K562 (cell line): ENCODE results near the gene ATP6V0D1. TPM values are rescaled to one million over a fixed set of nuclear protein-coding genes. Genes with fewer than 3 reads are reported as not detected.

Source experiments
- CBX2 ChIP-seq: fragments of 200-600 bp; sonication (generic); IDR thresholded peaks from one replicate; pipeline ENCODE4 v1.6.1; 2012; ENCODE audit warnings: mild to moderate bottlenecking, low read length, inconsistent platforms; ENCODE audit not compliant: insufficient read depth, poor library complexity, severe bottlenecking
- CHD4 ChIP-seq: fragments of 200-600 bp; sonication (generic); IDR thresholded peaks from 3 replicates; pipeline ENCODE4 v1.6.1; 2012; ENCODE audit warnings: low read depth, mild to moderate bottlenecking, mixed read lengths, low read length, inconsistent platforms; ENCODE audit not compliant: insufficient read depth, insufficient replicate concordance, poor library complexity, severe bottlenecking
- CTCFL ChIP-seq: IDR thresholded peaks from 2 replicates; pipeline ENCODE4 v1.6.1; 2011; ENCODE audit warnings: borderline replicate concordance, low read depth, mild to moderate bottlenecking, moderate library complexity, low read length; ENCODE audit not compliant: insufficient read depth, poor library complexity, severe bottlenecking
- ELK3 ChIP-seq: fragments of 450-650 bp; formaldehyde crosslinking; IDR thresholded peaks from 2 replicates; pipeline ENCODE4 v1.4.0; 2020; ENCODE audit warnings: mild to moderate bottlenecking
- ESRRA ChIP-seq: fragments of 450-650 bp; IDR thresholded peaks from 2 replicates; pipeline ENCODE4 v1.6.1; 2014; ENCODE audit warnings: low read depth, mild to moderate bottlenecking, moderate library complexity, borderline replicate concordance
- HMGN3 ChIP-seq: IDR thresholded peaks from 2 replicates; pipeline ENCODE4 v1.6.1; 2011; ENCODE audit warnings: borderline replicate concordance, low read depth, mild to moderate bottlenecking, mixed read lengths, low read length; ENCODE audit not compliant: insufficient read length; ENCODE audit errors: extremely low read depth
- LARP7 ChIP-seq: fragments of 450-650 bp; IDR thresholded peaks from 2 replicates; pipeline ENCODE4 v1.6.1; 2016
- MAZ ChIP-seq, 2 experiments: fragments of 450-650 bp in 1 of 2; sonication (generic) in 1 of 2; formaldehyde crosslinking; IDR thresholded peaks in 1 of 2; conservative IDR thresholded peaks in 1 of 2; 2 replicates each; pipeline versions ENCODE4 v1.4.0 to v1.5.0; 2020; ENCODE audit warnings: mild to moderate bottlenecking in 1 of 2, missing genetic modification reagents in 1 of 2
- MEIS2 ChIP-seq: fragments of 450-650 bp; IDR thresholded peaks from 2 replicates; pipeline ENCODE4 v1.6.1; 2014; ENCODE audit warnings: mild to moderate bottlenecking; ENCODE audit not compliant: partially characterized antibody
- MXI1 ChIP-seq: IDR thresholded peaks from 2 replicates; pipeline ENCODE4 v1.6.1; 2011; ENCODE audit warnings: low read depth, mild to moderate bottlenecking, improper control_type of control experiment, low read length
- NFE2L1 ChIP-seq: fragments of 450-650 bp; IDR thresholded peaks from 2 replicates; pipeline ENCODE4 v1.6.1; 2016; ENCODE audit warnings: missing genetic modification characterization, low read depth, mild to moderate bottlenecking, missing compliant biosample characterization, moderate library complexity, borderline replicate concordance
- NRF1 ChIP-seq, 2 experiments: fragments of 450-650 bp; IDR thresholded peaks in 1 of 2; conservative IDR thresholded peaks in 1 of 2; 2 replicates each; pipeline ENCODE4 v1.6.1; 2014; ENCODE audit warnings: mild to moderate bottlenecking in 2 of 2
- SIN3B ChIP-seq: fragments of 450-650 bp; IDR thresholded peaks from 2 replicates; pipeline ENCODE4 v1.6.1; 2017; ENCODE audit warnings: low read depth, mild to moderate bottlenecking, moderate library complexity
- UBTF ChIP-seq, 2 experiments: IDR thresholded peaks; 2 replicates each; pipeline ENCODE4 v1.6.1; 2012; ENCODE audit warnings: improper control_type of control experiment in 2 of 2, low read depth in 2 of 2, low read length in 2 of 2, borderline replicate concordance in 1 of 2
- ZNF263 ChIP-seq: sonication (generic); formaldehyde crosslinking; IDR thresholded peaks from 2 replicates; pipeline ENCODE4 v1.8.0; 2022; ENCODE audit warnings: mild to moderate bottlenecking, missing genetic modification reagents, borderline replicate concordance
- polyA plus RNA-seq, 8 experiments: library from polyadenylated mRNA; depleted of rRNA in 4 of 8; stranded (reverse) in 5 of 8; unstranded in 3 of 8; fragments of >200 nt; fragmentation: Nextera tagmentation in 2 of 8; fragmentation: Illumina TruSeq in 1 of 8; extraction: Ambion mirVana in 2 of 8; extraction: Trizol in 1 of 8; gene quantifications; 2 replicates each; pipeline versions ENCODE4 v1.2.1 to v1.2.3, GENCODE V29; 2011 to 2014; ENCODE audit warnings: inconsistent platforms in 1 of 8, missing spikeins in 1 of 8
- total RNA-seq, 7 experiments: library from RNA; depleted of rRNA in 6 of 7; stranded (reverse); fragments of >200 nt in 6 of 7; fragmentation: Illumina TruSeq in 2 of 7; extraction: Trizol in 2 of 7; gene quantifications; 2 replicates each; pipeline versions ENCODE4 v1.2.1 to v1.2.3, GENCODE V29; 2011 to 2021; ENCODE audit warnings: low replicate concordance in 1 of 7

Gene ATP6V0D1
- total and polyA plus RNA-seq, 9 of the 15 experiments (the other 6 are each of a cell fraction or from before 2014, with no cell fraction given): 23.2 to 69.7 (median 45.6) TPM

DNA sequence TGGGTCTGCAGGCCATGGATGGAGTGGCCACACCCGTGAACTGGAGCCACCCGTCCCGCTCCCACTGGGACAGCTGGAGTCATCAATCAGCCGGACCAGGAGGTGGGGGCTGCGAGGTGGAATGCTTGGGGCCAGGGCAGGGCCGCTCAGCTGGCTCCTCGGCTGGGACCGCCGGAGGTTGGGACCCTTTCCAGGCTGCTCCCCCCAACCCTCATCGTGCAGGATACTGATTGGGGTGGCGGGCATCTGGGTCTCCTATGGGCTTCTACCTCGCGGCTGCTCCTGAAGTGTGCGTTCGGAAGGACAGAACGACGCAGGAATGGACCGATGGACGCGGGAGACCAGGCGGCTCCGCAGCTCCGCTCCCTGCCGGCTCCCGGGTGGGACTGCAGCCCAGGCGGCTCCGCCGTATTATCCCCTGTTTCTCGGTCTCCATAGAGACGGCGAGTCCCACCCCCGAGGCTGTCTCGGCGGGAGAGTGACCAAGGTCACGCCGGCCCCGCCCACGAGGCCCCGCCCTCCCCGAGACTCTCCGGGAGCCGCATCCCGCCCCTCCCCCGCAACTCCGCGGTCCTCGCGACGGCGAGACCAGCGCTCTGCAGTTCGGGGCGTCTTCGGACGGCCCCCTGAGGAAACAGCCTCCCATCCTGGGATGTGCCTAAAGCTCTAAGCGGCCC, 87.7 kb downstream of the ATP6V0D1 start, which contains the start of gene TPPP3 (continued):
- TF ChIP-seq CTCFL: no peak
- peak; percentile 31 for TF ChIP-seq HMGN3
- no peak for TF ChIP-seq ELK3
- TF ChIP-seq SIN3B: 0 out of 2 replicates have a peak, but pooled peaks have one; percentile 32
- no peak for TF ChIP-seq NFE2L1
- peak; percentile 54; the same call in 1 of the 2 replicates for TF ChIP-seq MXI1
- TF ChIP-seq LARP7: no peak
- peak in 1 of 2 experiments; percentile 63; a peak in 2 of 4 replicates for TF ChIP-seq MAZ (CRISPR knock-in tag; conservative IDR thresholded peaks at IDR 0.05 in 1 of 2, IDR thresholded peaks at IDR 0.05 in 1 of 2)
- no peak for TF ChIP-seq CHD4
- TF ChIP-seq NRF1 (conservative IDR thresholded peaks at IDR 0.05 in 1 of 2, IDR thresholded peaks at IDR 0.05 in 1 of 2): no peak; a peak in 2 of 4 replicates
- TF ChIP-seq ESRRA: peak; percentile 54; the same call in 1 of the 2 replicates
- 0 out of 2 replicates have a peak, but pooled peaks have one; percentile 41 for TF ChIP-seq ZNF263 (CRISPR knock-in tag)
- TF ChIP-seq UBTF (IDR thresholded peaks at IDR 0.05; ENCODE audit: borderline replicate concordance in 1 of 2, low read depth in 2 of 2, low read length in 2 of 2): 0 out of 4 replicates have a peak, but pooled peaks of 1 of the 2 experiments have one; percentile 22
- TF ChIP-seq MEIS2: peak; percentile 65
- TF ChIP-seq CBX2: no peak
